Activated naive CD4-positive, alpha-beta T cell treated with anti-CD3 and anti-CD28 coated beads, Interleukin-2, amount 50 U/mL, for 72 hours (primary cell): ENCODE measurements around the gene TMX4. TPM values are rescaled to one million over a fixed set of nuclear protein-coding genes. Genes with fewer than 3 reads are reported as not detected.
"Not testable (repeated sequence)": the region's sequence is repeated elsewhere in the genome, so short reads cannot be mapped to it uniquely, and the experiment has no call there.

Experiments used
- ATAC-seq, 2 donors: fragments of 150-1000 bp; cut with Tn5 transposase; 2 replicates each; pipeline ENCODE4 v1.10.0; 2021; ENCODE audit warnings: mild to moderate bottlenecking in 2 of 2, moderate library complexity in 2 of 2
- DNase-seq, 2 donors: peaks; one replicate each; pipeline ENCODE4 v3.0.0; 2021 to 2022; ENCODE audit warnings: low spot score in 2 of 2
- H3K27ac Mint-ChIP-seq, 2 donors: one replicate each; pipeline ENCODE4 v1.8.0; 2022; ENCODE audit warnings: mild to moderate bottlenecking in 2 of 2, mixed read lengths in 2 of 2
- H3K36me3 Mint-ChIP-seq, 2 donors: one replicate each; pipeline ENCODE4 v1.8.0; 2022; ENCODE audit warnings: mixed read lengths in 2 of 2
- H3K9me3 Mint-ChIP-seq, 2 donors: one replicate each; pipeline ENCODE4 v1.8.0; 2022; ENCODE audit warnings: mixed read lengths in 2 of 2
- total RNA-seq, 2 donors: library from RNA; stranded (reverse); gene quantifications; one replicate each; pipeline ENCODE4 v1.2.3, GENCODE V29; 2022

TMX4 gene
- total RNA-seq, 2 donors from 2014 or later = 22.3 to 23.9 TPM

DNA sequence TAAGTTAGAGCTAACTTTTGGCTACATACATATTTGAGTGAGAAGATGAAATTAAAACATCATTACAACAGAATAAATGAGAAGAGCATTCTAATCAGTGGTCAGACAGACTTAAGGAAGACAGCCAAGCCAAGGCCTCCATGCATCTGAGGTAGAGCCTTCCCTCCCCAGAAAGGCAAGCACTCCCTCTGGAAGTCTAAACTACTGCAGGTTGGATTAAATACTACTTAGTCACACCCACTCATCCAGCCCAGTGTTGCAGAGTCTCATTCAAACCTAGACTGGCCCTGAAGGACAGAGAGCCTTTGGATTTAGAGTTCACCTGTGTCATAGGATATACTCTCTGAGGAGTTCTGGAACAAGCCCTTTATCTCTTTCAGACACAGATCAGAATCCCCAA is 29.2 kb downstream of the TMX4 start:
- Mint-ChIP-seq H3K9me3 (peaks cover 10 to 12% of the 10 kb centered on the region in 2 donors), H3K27ac (no peak overlapping the region), H3K36me3 (peaks cover 18 to 19% of the 10 kb centered on the region in 2 donors)
- no peak for DNase-seq
- no peak for ATAC-seq

DNA sequence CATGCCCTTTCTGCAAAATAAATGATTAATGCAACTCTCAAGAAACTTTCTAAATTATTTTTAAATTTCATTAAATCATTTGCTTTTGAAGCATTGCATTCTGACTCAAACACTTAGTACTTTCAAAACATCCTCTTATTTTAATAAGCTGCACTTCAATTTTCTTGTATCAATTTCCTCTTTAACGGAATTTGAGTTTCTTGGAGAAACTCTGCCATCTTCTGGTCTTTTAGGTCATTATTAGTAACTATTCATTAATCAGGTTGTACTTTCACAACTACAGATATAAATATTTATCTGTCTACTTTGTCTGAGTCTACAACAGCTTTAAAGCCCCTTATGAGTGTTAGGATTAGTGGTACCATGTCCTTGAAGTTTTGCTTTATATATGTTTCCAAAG is 30.2 kb downstream of the TMX4 start:
- ATAC-seq = no peak
- no peak for DNase-seq
- H3K9me3 Mint-ChIP-seq = peaks cover 8 to 9% of the 10 kb centered on the region in 2 donors
- H3K36me3 Mint-ChIP-seq = peaks cover 11 to 12% of the 10 kb centered on the region in 2 donors
- no peak overlapping the region for H3K27ac Mint-ChIP-seq

DNA sequence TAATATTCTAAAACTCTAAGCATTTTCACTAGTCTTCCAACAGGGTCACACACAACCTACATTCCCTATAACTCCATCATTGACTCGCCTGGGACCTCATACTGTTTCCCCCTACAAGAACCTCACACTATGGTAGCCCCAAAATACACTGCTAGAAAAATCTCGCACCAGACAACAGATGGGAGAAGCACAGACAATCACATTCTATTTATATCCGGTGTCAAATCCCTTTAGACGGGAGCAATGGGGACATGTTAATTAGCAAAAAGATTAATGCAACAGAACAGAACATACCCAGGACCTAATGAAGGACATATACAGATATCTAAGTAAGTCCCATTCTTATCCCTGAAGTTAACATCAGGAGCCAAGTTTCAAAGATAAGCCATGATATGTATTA is 33.6 kb downstream of the TMX4 start:
- ATAC-seq (no peak), DNase-seq (no peak)
- H3K27ac Mint-ChIP-seq = no peak overlapping the region
- H3K9me3 Mint-ChIP-seq = no peaks in the 10 kb centered on the region
- H3K36me3 Mint-ChIP-seq = peaks cover 8% of the 10 kb centered on the region in 2 donors

DNA sequence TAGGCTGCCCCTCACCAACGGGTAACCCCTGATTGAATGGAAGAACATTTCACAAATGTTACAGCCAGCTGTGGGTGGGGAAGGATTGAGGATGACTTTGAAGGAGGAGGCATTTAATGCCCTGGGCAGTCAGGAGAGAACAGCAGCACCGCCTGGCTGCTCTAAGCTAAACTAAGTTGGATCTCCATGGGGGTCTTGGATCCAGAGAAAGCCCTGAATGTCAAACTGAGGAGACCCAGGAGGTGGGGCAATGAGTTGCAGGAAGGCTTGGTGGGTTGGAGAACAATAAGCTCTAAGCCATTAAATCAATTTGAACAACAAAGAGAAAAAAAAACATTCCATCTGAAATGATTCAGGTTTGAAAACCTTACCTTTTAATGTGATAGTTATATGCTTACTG is 35.4 kb downstream of the TMX4 start:
- H3K27ac Mint-ChIP-seq = no peak overlapping the region
- DNase-seq (no peak), ATAC-seq (no peak)
- H3K9me3 Mint-ChIP-seq = no peaks in the 10 kb centered on the region
- H3K36me3 Mint-ChIP-seq = peaks cover 8% of the 10 kb centered on the region in 2 donors

DNA sequence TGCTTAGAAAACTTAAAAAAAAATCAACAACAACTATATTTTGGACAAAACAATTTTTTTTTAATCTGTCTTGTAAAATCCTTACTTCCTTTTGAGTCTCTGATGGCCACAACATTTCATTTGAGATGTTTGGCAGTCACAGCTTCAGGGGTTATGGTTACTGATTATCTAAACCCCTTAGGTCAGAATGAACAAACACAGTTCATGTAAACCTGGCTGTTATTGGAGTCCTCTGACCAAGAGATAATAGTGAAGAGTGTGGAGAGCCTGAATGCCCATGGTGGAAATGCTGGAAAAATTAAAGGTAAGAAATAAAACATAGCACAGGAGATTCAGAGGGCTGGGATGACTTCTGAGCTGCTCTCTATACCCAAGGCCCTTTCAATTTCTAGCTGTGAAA is 38.2 kb downstream of the TMX4 start:
- DNase-seq (no peak), ATAC-seq (no peak)
- no peaks in the 10 kb centered on the region for H3K9me3 Mint-ChIP-seq
- H3K27ac Mint-ChIP-seq = no peak overlapping the region
- H3K36me3 Mint-ChIP-seq = peaks cover 8 to 12% of the 10 kb centered on the region in 2 donors

DNA sequence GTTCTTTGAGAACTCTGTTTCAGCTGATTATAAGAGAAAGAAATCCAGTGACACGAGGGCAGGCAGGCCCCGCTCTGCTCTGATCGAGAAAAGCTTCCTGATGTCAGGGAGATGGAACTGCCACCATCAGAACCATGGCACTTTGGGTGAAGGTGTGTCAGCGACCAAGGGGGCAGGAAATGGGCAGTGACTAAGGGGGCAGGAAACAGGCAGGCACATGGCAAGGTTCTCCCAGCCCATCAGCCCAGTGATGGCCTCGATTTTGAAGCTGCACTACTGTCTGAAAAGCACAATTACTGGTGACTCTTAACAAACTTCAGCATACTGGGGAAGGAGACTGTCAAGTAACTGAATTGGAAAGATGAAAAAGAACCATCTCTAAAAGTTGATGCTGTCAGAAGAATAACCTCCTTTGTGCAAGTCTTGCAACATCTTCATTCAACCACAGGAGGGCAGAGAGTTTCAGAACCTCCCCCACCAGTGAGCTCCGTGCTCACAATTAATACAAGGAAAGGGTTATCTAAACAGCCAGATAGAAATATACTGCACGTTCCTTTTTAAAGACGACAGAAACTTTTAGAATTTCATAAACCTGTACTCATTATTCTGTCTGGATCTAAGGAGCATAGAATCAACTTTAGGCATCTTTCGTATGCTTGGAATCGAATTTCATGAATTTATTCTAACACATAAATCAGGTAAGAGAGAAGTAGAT is 39.1 kb downstream of the TMX4 start:
- H3K36me3 Mint-ChIP-seq = peaks cover 8 to 12% of the 10 kb centered on the region in 2 donors
- no peak for DNase-seq
- peak overlapping the region in 1 of 2 donors; percentile 22 for H3K27ac Mint-ChIP-seq

DNA sequence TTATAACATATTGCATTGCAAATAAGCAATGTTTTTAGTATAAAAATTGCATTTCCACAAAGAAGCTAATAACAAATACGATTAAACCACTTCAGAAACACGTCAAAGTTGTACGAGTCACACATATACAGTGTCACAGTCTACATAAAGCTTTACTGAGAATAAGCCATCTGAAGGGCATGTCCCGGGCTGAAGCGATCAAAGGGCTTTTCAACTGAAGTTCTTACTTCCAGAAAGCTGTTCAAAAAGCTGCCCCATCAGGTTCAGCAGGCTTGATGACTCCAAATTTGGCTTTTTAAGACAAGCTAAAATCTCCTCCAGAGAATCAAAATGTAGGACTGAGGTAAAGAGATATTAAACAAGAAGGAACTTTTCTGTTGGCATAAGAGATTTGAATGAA is 41.9 kb downstream of the TMX4 start:
- Mint-ChIP-seq H3K36me3 (peaks cover 8 to 12% of the 10 kb centered on the region in 2 donors), H3K9me3 (no peaks in the 10 kb centered on the region), H3K27ac (no peak overlapping the region)
- no peak for DNase-seq
- no peak for ATAC-seq

More for the DNA sequence above, 39.1 kb downstream of the TMX4 start:
- ATAC-seq = peak; percentile 57 to 61
- H3K9me3 Mint-ChIP-seq = no peaks in the 10 kb centered on the region

DNA sequence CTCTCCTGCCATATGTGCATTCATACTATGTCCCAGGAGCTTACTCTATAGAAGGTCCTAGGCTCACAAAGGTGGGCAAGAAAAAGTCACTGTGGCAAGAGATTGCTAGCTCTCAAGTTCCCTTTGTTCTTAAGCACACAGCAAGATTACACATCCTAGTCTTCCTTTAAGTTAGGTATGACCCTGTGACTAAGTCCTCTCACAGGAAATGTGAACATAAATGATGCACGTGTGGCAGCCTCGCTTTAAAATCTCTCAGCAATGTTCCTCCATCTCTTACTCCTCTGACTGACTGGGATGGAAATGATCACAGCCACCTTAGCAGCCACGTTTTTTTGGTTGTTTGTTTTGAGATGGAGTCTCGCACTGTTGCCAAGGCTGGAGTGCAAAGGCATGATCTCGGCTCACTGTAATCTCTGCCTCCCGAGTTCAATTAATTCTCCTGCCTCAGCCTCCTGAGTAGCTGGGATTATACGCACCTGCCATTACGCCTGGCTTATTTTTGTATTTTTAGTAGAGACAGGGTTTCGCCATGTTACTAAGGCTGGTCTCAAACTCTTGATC is 43.6 kb downstream of the TMX4 start:
- ATAC-seq = peak in 1 of 2 donors; percentile 41

DNA sequence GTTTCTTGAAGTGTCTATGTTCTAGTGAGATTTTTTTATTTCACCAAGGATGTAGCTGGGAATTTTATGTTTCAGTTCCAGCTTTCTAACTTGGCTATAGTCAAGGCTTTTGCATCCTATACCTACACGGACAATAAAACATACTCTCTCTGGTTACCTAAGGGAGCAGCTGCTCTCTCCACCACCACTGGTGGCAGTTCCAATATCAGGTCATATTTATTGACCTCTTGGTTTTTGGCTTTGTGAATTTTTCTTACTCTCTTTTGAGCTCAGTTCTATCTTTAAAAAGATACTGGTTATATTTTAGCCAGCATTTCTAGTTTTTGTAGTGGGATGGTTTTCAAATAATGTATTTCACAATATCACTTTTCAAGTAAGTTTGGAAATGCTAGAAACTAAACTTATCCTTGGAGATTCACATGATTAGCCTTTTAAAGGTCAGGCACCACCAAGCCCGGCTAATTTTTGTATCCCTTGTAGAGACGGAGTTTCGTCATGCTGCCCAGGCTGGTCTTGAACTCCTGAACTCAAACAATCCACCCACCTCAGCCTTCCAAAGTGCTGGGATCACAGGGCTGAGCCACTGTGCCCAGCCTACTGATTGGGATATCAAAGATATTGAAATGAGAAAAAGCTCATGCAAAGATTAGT is 44.7 kb downstream of the TMX4 start:
- DNase-seq (no peak), ATAC-seq (no peak)
- Mint-ChIP-seq H3K9me3 (no peaks in the 10 kb centered on the region), H3K27ac (no peak overlapping the region), H3K36me3 (peaks cover 0 to 5% of the 10 kb centered on the region in 2 donors)

More for the DNA sequence above, 43.6 kb downstream of the TMX4 start:
- H3K36me3 Mint-ChIP-seq = peaks cover 0 to 5% of the 10 kb centered on the region in 2 donors
- DNase-seq = no peak
- H3K9me3 Mint-ChIP-seq = no peaks in the 10 kb centered on the region
- H3K27ac Mint-ChIP-seq = no peak overlapping the region

DNA sequence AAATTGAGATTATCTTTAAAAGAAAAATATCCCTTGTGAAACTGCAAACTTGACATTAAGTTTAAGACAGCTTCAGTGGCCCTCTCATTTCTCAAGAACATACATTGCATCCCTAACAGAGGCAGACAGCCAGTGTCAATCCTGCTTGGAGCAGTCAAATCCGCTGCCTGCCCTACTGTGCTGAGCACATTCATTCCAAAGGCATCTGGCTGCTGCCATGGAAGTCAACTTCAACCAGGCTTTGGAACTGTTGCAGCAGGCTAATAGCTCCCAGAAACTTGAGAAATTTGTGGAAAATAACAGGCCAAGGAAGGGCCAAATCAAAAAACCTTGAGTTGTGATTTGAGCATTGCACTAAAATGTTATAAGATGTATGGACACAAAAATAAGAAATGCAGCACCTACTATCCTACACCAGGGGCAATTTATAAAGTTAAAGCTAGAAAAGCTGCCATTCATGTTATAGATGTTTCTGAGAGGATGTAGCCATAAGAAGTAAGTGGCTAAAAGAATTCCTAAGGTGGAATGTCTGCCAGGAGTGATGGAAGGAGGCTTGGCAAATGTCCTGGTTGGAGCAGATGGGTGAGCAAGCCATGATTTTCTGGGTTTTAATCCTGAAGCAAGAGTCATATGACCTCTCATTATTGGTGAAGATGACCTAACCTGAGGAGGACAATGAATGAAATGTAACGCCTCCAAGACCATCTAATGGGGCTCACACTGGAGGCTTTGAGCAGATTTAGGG is 47.9 kb downstream of the TMX4 start:
- H3K9me3 Mint-ChIP-seq = no peaks in the 10 kb centered on the region
- no peak for ATAC-seq
- no peaks in the 10 kb centered on the region for H3K36me3 Mint-ChIP-seq
- DNase-seq = no peak
- H3K27ac Mint-ChIP-seq = no peak overlapping the region

DNA sequence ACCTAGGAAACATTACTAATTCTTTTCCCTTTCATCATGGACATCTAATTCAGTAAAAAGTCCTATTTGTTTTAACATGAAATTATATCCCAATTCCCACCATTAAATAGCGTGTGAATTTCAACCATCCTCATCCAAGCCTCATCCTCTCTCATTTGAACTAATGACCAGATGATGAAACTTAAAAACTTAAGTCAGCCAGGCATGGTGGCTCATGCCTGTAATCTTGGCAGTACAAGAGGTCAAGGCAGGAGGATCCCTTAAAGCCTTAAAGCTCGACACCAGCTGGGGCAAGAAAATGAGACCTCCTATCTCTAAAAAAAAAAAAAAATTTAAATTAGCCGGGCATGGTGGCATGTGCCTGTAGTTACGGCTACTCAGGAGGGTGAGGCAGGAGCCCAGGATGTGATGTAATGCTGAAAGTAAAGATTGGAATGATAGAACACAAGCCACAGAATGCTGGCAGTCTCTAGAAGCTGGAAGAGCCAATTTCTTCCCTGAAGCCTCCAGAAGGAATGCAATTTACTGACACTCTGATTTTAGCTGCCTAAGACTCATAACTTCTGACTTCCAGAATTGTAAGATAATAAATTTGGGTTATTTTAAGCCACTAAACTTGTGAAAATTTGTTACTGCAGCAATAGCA is 52.2 kb downstream of the TMX4 start:
- H3K9me3 Mint-ChIP-seq = no peaks in the 10 kb centered on the region
- no peaks in the 10 kb centered on the region for H3K36me3 Mint-ChIP-seq
- ATAC-seq = no peak
- H3K27ac Mint-ChIP-seq = no peak overlapping the region
- DNase-seq = no peak

DNA sequence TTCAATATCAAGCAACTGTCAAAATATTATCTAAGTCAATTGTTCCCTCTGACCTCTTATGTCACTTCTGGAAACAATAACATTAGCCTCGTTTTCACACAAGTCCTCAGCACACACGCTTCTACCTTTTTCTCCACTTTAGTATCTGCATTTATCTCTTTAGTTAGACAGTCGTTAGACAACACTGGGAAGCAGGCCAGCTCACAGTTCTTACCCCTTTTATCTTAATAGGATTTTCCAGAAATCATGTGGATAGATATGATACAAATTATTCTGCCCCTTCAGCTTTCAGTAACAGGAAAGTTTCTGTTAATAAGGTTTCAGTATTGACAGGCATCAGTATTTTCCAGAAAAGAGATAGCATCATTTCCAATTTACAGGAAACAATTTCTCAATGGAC is 53.4 kb downstream of the TMX4 start:
- Mint-ChIP-seq H3K9me3 (no peaks in the 10 kb centered on the region), H3K27ac (no peak overlapping the region), H3K36me3 (no peaks in the 10 kb centered on the region)
- ATAC-seq = no peak
- DNase-seq = no peak

DNA sequence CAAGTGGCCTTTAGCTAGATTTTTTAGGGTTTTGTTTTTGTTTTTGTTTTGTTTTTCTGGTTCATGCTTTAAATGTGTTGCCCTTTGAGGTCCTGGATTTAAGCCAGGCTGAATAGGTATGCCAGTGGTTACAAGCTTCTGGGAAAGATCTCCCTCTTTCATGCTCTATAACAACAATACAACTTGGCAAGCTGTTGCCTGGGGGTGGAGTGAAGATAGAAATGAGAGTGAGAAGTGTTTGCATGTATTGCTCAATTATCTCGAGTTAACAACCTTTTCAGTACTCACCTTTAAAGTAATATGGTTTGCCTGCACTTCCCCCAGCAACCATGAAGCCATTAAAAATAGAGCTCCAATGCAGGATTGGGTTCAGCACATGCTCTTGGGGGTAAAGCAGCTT is 60.1 kb downstream of the TMX4 start:
- no peak for DNase-seq

DNA sequence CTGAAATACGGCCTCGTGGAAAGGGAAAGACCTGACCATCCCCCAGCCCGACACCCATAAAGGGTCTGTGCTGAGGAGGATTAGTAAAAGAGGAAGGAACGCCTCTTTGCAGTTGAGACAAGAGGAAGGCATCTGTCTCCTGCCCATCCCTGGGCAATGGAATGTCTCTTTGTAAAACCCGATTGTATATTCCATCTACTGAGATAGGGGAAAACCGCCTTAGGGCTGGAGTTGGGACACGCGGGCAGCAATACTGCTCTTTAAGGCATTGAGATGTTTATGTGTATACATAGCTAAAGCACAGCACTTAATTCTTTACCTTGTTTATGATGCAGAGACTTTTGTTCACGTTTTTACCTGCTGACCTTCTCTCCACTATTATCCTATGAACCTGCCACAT is 63.0 kb downstream of the TMX4 start:
- not testable (repeated sequence) for ATAC-seq, H3K27ac Mint-ChIP-seq

More for the DNA sequence above, 60.1 kb downstream of the TMX4 start:
- no peak for ATAC-seq
- peaks cover 0 to 12% of the 10 kb centered on the region in 2 donors for H3K36me3 Mint-ChIP-seq
- no peak overlapping the region for H3K27ac Mint-ChIP-seq
- H3K9me3 Mint-ChIP-seq = peaks cover 10 to 12% of the 10 kb centered on the region in 2 donors

DNA sequence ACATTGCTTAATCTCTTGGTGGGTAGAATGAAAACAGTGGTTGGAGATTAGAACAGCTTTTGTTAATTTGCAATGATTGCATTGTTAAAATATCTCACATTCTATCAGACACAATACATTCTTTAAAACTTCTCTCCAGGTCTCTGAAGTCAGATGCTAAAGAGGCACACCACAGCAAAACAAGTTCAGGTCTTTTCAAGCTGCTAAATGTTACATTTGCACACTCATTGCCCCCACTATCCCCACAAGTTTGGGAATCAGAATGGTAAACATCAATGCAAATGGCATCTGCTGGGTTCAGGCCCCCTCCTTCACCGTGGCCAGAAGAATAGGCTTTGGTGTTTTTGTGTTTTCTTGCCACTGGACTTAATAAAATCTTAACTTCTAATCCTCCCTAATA is 69.2 kb downstream of the TMX4 start:
- Mint-ChIP-seq H3K36me3 (peaks cover 6 to 28% of the 10 kb centered on the region in 2 donors), H3K27ac (no peak overlapping the region), H3K9me3 (peaks cover 21 to 34% of the 10 kb centered on the region in 2 donors)
- no peak for ATAC-seq
- no peak for DNase-seq

More for the DNA sequence above, 63.0 kb downstream of the TMX4 start:
- DNase-seq = not testable (repeated sequence)
- peaks cover 17 to 26% of the 10 kb centered on the region in 2 donors for H3K9me3 Mint-ChIP-seq
- peaks cover 6 to 27% of the 10 kb centered on the region in 2 donors for H3K36me3 Mint-ChIP-seq

DNA sequence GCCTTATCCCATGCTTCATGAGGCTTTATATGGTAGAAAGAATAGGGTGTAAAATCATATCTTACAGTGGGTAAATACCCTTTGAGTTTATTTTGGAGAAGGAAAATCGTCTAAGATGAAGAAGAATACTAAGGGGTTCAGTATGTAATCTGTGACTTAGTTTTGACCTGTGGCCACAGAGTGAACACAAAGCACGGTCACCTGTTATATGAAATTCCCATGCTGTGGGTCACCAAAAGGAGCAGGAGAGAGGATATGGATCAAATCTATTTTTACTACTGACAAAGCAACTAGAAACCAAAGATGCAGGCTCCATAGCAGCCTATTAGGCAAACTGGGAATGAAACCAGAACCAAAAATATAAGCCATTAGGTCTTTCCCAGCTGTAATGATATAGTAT is 75.7 kb downstream of the TMX4 start:
- no peak for ATAC-seq
- Mint-ChIP-seq H3K9me3 (peaks cover 10 to 15% of the 10 kb centered on the region in 2 donors), H3K27ac (no peak overlapping the region), H3K36me3 (peaks cover 0 to 7% of the 10 kb centered on the region in 2 donors)
- DNase-seq = no peak
